ENCODE measurements around the gene HSPA1B. TPM values are rescaled to one million over a fixed set of nuclear protein-coding genes. Genes with fewer than 3 reads are reported as not detected.

Gene HSPA1B
- polyA plus RNA-seq, 2 of the 4 experiments (the other 2 are of a cell fraction), result 70.6 to 125 TPM

DNA sequence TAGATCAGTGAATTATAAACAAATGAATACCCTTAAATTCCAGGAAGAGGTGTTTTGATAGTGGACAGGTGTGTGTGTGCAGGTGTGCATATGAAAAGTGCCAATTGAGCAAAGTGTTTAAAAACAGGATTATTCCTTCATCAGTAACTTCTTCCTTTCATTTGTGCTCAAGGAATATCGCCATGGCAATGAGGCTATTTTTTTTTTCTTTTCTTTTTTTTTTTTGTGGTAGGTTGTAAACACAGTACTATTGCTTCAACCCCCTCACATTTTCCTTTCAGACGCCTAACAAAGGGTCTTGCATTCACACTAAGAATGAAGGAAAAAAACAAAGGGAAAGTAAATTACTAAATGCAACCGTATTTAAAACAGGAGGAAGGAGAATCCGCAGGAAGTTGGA lies 2.0 kb upstream of the HSPA1B start:
- ChIA-PET CTCF (no interaction called here), POLR2A (interaction anchor here (2.9 kb wide), 1 partner anchor 11 kb away, joined by 82 read pairs; the partner anchor contains the start of genes HSPA1A and HSPA1L)
- Histone ChIP-seq H3K27ac (peak overlapping the region in 1 of 2 experiments; percentile 94; a peak in 3 of 6 replicates), H3K4me1 (peaks cover 34% of the 10 kb centered on the region), H3K9me3 (no peaks in the 10 kb centered on the region), H3K4me2 (no peak overlapping the region), H3K4me3 (no peak overlapping the region)
- 90% methylated on average over 4 of the region's 4 CpGs for WGBS (ENCODE audit: missing lambda C conversion rate)
- FAIRE-seq (no peak), DNase-seq (ENCODE audit: low read depth in 1 of 2, low spot score in 1 of 2) (no peak), ATAC-seq (no peak)
- TF ChIP-seq GATA3 (IDR thresholded peaks at IDR 0.05; ENCODE audit: borderline replicate concordance), result no peak
- no peak for TF ChIP-seq CEBPB (IDR thresholded peaks at IDR 0.05)
- TF ChIP-seq JUN (IDR thresholded peaks at IDR 0.05), result no peak
- TF ChIP-seq TP53 (CRISPR knock-in tag; IDR thresholded peaks at IDR 0.05), result no peak
- no peak for TF ChIP-seq CBX2 (IDR thresholded peaks at IDR 0.05; ENCODE audit: borderline replicate concordance, low read depth)
- TF ChIP-seq, protein P1, sequence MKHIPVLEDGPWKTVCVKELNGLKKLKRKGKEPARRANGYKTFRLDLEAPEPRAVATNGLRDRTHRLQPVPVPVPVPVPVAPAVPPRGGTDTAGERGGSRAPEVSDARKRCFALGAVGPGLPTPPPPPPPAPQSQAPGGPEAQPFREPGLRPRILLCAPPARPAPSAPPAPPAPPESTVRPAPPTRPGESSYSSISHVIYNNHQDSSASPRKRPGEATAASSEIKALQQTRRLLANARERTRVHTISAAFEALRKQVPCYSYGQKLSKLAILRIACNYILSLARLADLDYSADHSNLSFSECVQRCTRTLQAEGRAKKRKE (CRISPR knock-in tag; IDR thresholded peaks at IDR 0.05; ENCODE audit: low read depth), result no peak
- TF ChIP-seq EHMT2 (IDR thresholded peaks at IDR 0.05; ENCODE audit: low read depth), result no peak
- no peak for TF ChIP-seq FOSL2 (IDR thresholded peaks at IDR 0.05)
- no peak for TF ChIP-seq FOSL2 (CRISPR knock-in tag; IDR thresholded peaks at IDR 0.05)
- no peak for TF ChIP-seq JUNB (IDR thresholded peaks at IDR 0.05)
- no peak for TF ChIP-seq EP300 (IDR thresholded peaks at IDR 0.05)
- TF ChIP-seq, protein P2, sequence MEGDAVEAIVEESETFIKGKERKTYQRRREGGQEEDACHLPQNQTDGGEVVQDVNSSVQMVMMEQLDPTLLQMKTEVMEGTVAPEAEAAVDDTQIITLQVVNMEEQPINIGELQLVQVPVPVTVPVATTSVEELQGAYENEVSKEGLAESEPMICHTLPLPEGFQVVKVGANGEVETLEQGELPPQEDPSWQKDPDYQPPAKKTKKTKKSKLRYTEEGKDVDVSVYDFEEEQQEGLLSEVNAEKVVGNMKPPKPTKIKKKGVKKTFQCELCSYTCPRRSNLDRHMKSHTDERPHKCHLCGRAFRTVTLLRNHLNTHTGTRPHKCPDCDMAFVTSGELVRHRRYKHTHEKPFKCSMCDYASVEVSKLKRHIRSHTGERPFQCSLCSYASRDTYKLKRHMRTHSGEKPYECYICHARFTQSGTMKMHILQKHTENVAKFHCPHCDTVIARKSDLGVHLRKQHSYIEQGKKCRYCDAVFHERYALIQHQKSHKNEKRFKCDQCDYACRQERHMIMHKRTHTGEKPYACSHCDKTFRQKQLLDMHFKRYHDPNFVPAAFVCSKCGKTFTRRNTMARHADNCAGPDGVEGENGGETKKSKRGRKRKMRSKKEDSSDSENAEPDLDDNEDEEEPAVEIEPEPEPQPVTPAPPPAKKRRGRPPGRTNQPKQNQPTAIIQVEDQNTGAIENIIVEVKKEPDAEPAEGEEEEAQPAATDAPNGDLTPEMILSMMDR (IDR thresholded peaks at IDR 0.05), result no peak
- TF ChIP-seq CBX8 (IDR thresholded peaks at IDR 0.05), result no peak
- no peak for TF ChIP-seq HDAC2 (IDR thresholded peaks at IDR 0.05)
- no peak for TF ChIP-seq ZC3H11A (IDR thresholded peaks at IDR 0.05)
- no peak for TF ChIP-seq NR3C1 (IDR thresholded peaks at IDR 0.05)
- no peak for TF ChIP-seq FOXS1 (CRISPR knock-in tag; IDR thresholded peaks at IDR 0.05)
- no peak for TF ChIP-seq RFX5 (IDR thresholded peaks at IDR 0.05)

DNA sequence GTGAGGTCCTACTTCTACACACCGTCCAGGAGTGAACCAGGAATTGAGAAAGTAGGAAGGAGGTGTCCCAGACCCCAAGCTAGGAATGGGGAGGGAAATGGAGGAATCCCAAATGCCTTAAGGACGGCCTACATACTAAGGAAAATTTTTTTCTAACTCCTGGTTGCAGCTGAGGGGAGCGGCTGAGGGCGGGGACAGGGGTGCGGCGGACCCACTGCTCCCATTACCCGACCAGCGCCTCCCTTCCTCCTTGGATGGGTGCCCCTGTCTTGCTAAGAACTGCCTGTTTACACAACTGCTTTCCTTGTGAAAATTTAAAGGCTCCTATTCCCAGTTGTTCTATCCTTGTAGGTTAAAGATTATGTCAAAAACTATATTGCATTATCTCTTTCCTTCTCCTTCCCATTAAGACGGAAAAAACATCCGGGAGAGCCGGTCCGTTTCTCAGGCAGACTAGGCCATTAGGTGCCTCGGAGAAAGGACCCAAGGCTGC lies 699 bp upstream of the HSPA1B start:
- H3K27ac ChIP-seq, result peak overlapping the region; percentile 88 to 94
- H3K9me3 ChIP-seq, result no peaks in the 10 kb centered on the region
- 0% methylated on average over 13 of the region's 13 CpGs for WGBS (ENCODE audit: missing lambda C conversion rate)
- POLR2A ChIA-PET, result interaction anchor here (0.6 to 2.9 kb wide), 32 partner anchors 9 to 285 kb away, joined by 3 to 82 read pairs (median 5); partner anchors contain the start of genes ABHD16A, BAG6, C6orf47 and CSNK2B
- CTCF ChIA-PET, result interaction anchor here (0.8 to 1.8 kb wide), 7 partner anchors 9 to 147 kb away, joined by 3 to 8 read pairs (median 3); partner anchors contain the start of genes HSPA1A, HSPA1L and VARS1
- peaks cover 38% of the 10 kb centered on the region for H3K4me1 ChIP-seq
- peak overlapping the region; percentile 35 for H3K4me3 ChIP-seq
- H3K4me2 ChIP-seq, result peak overlapping the region; percentile 89
- ATAC-seq (peak; percentile 48 to 50; a peak in 5 of 6 replicates), DNase-seq (ENCODE audit: low read depth in 1 of 2, low spot score in 1 of 2) (peak; percentile 53 to 79), FAIRE-seq (no peak)
- TF ChIP-seq, protein P3, sequence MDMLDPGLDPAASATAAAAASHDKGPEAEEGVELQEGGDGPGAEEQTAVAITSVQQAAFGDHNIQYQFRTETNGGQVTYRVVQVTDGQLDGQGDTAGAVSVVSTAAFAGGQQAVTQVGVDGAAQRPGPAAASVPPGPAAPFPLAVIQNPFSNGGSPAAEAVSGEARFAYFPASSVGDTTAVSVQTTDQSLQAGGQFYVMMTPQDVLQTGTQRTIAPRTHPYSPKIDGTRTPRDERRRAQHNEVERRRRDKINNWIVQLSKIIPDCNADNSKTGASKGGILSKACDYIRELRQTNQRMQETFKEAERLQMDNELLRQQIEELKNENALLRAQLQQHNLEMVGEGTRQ (IDR thresholded peaks at IDR 0.05), result no peak
- TF ChIP-seq JUNB (IDR thresholded peaks at IDR 0.05) (no peak), BHLHE40 (IDR thresholded peaks at IDR 0.05; ENCODE audit: low read depth, low read length) (no peak), EP300 (IDR thresholded peaks at IDR 0.05) (no peak), RNF2 (IDR thresholded peaks at IDR 0.05; ENCODE audit: borderline replicate concordance, low read depth) (no peak), NFE2L2 (conservative IDR thresholded peaks at IDR 0.05; ENCODE audit: low read length) (no peak), MAFK (IDR thresholded peaks at IDR 0.05; ENCODE audit: partially characterized antibody) (no peak), RARB (CRISPR knock-in tag; IDR thresholded peaks at IDR 0.05) (no peak), CBX8 (IDR thresholded peaks at IDR 0.05) (no peak), ZSCAN20 (CRISPR knock-in tag; IDR thresholded peaks at IDR 0.05) (no peak), MYC (IDR thresholded peaks at IDR 0.05; ENCODE audit: borderline replicate concordance, low read length) (no peak), KDM5A (IDR thresholded peaks at IDR 0.05) (no peak), EHMT2 (IDR thresholded peaks at IDR 0.05; ENCODE audit: low read depth) (no peak), POLR2A (IDR thresholded peaks at IDR 0.05; ENCODE audit: low read length) (no peak; the same call in 1 of the 2 replicates), POLR2AphosphoS2 (conservative IDR thresholded peaks at IDR 0.05; ENCODE audit: low read length) (no peak)
- TF ChIP-seq, protein P4, sequence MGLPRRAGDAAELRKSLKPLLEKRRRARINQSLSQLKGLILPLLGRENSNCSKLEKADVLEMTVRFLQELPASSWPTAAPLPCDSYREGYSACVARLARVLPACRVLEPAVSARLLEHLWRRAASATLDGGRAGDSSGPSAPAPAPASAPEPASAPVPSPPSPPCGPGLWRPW (IDR thresholded peaks at IDR 0.05), result no peak
- TF ChIP-seq, protein P5, sequence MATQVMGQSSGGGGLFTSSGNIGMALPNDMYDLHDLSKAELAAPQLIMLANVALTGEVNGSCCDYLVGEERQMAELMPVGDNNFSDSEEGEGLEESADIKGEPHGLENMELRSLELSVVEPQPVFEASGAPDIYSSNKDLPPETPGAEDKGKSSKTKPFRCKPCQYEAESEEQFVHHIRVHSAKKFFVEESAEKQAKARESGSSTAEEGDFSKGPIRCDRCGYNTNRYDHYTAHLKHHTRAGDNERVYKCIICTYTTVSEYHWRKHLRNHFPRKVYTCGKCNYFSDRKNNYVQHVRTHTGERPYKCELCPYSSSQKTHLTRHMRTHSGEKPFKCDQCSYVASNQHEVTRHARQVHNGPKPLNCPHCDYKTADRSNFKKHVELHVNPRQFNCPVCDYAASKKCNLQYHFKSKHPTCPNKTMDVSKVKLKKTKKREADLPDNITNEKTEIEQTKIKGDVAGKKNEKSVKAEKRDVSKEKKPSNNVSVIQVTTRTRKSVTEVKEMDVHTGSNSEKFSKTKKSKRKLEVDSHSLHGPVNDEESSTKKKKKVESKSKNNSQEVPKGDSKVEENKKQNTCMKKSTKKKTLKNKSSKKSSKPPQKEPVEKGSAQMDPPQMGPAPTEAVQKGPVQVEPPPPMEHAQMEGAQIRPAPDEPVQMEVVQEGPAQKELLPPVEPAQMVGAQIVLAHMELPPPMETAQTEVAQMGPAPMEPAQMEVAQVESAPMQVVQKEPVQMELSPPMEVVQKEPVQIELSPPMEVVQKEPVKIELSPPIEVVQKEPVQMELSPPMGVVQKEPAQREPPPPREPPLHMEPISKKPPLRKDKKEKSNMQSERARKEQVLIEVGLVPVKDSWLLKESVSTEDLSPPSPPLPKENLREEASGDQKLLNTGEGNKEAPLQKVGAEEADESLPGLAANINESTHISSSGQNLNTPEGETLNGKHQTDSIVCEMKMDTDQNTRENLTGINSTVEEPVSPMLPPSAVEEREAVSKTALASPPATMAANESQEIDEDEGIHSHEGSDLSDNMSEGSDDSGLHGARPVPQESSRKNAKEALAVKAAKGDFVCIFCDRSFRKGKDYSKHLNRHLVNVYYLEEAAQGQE (IDR thresholded peaks at IDR 0.05), result no peak
- TF ChIP-seq, protein P6, sequence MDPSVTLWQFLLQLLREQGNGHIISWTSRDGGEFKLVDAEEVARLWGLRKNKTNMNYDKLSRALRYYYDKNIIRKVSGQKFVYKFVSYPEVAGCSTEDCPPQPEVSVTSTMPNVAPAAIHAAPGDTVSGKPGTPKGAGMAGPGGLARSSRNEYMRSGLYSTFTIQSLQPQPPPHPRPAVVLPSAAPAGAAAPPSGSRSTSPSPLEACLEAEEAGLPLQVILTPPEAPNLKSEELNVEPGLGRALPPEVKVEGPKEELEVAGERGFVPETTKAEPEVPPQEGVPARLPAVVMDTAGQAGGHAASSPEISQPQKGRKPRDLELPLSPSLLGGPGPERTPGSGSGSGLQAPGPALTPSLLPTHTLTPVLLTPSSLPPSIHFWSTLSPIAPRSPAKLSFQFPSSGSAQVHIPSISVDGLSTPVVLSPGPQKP (IDR thresholded peaks at IDR 0.05; ENCODE audit: low read depth, low read length), result no peak

Data from A549 (cell line).